DOHH2 (cell line): Measurements from ENCODE around the gene DPP10.

Experiments used
- H3F3A ChIP-seq: fragments of 200-600 bp; sonication (generic), shearing (Covaris generic); 2 replicates; pipeline ENCODE4 v1.6.0; 2016; ENCODE audit warnings: antibody characterized with exemption, mild to moderate bottlenecking; ENCODE audit not compliant: control insufficient read depth, insufficient read depth
- H3K27ac ChIP-seq: fragments of 200-600 bp; sonication (generic); 2 replicates; pipeline ENCODE4 v1.5.1; 2014; ENCODE audit warnings: low read depth, mild to moderate bottlenecking, low read length, moderate library complexity
- H3K27me3 ChIP-seq: fragments of 200-600 bp; sonication (generic); 2 replicates; pipeline ENCODE4 v1.6.1; 2014; ENCODE audit warnings: mild to moderate bottlenecking, low read length, mixed read lengths; ENCODE audit not compliant: control insufficient read depth
- H3K36me3 ChIP-seq: fragments of 200-600 bp; sonication (generic); 2 replicates; pipeline ENCODE4 v1.6.1; 2014; ENCODE audit warnings: mild to moderate bottlenecking, low read length, moderate library complexity, mixed read lengths; ENCODE audit not compliant: control insufficient read depth
- H3K4me1 ChIP-seq: fragments of 200-600 bp; sonication (generic); 2 replicates; pipeline ENCODE4 v1.6.1; 2014; ENCODE audit warnings: mild to moderate bottlenecking, low read length, mixed read lengths; ENCODE audit not compliant: control insufficient read depth
- H3K4me2 ChIP-seq: fragments of 200-600 bp; sonication (generic); 2 replicates; pipeline ENCODE4 v1.6.0; 2014; ENCODE audit warnings: mild to moderate bottlenecking, low read length, moderate library complexity
- H3K4me3 ChIP-seq: fragments of 200-600 bp; sonication (generic); 2 replicates; pipeline ENCODE4 v1.5.1; 2014; ENCODE audit warnings: mild to moderate bottlenecking, low read length, mixed read lengths
- H3K79me2 ChIP-seq: fragments of 200-600 bp; sonication (generic); 2 replicates; pipeline ENCODE4 v1.6.1; 2014; ENCODE audit warnings: mild to moderate bottlenecking, low read length, mixed read lengths; ENCODE audit not compliant: control insufficient read depth
- H3K9me2 ChIP-seq: fragments of 200-600 bp; sonication (generic); replicated peaks from 2 replicates; pipeline ENCODE4 v1.6.1; 2014; ENCODE audit warnings: mild to moderate bottlenecking, low read length, mixed read lengths; ENCODE audit not compliant: control insufficient read depth
- H3K9me3 ChIP-seq: fragments of 200-600 bp; sonication (generic); 2 replicates; pipeline ENCODE4 v1.6.1; 2014; ENCODE audit warnings: antibody characterized with exemption, low read length, mixed read lengths; ENCODE audit not compliant: control insufficient read depth, insufficient read depth
- H4K20me1 ChIP-seq: fragments of 200-600 bp; sonication (generic); 2 replicates; pipeline ENCODE4 v1.6.0; 2014; ENCODE audit warnings: low read depth, mild to moderate bottlenecking, antibody characterized with exemption, low read length, moderate library complexity; ENCODE audit not compliant: control insufficient read depth, insufficient read depth
- EZH2phosphoT487 ChIP-seq: fragments of 200-600 bp; sonication (generic); IDR thresholded peaks from 2 replicates; pipeline ENCODE4 v1.6.1; 2017; ENCODE audit warnings: borderline replicate concordance, mild to moderate bottlenecking, antibody characterized with exemption, low read length, moderate library complexity, mixed read lengths
- TF ChIP-seq, protein P1 (sequence below): fragments of 200-600 bp; sonication (generic); IDR thresholded peaks from one replicate; pipeline ENCODE4 v1.5.1; 2014; ENCODE audit warnings: antibody characterized with exemption, mild to moderate bottlenecking, low read depth, low read length; ENCODE audit not compliant: poor library complexity, severe bottlenecking

Gene DPP10

DNA sequence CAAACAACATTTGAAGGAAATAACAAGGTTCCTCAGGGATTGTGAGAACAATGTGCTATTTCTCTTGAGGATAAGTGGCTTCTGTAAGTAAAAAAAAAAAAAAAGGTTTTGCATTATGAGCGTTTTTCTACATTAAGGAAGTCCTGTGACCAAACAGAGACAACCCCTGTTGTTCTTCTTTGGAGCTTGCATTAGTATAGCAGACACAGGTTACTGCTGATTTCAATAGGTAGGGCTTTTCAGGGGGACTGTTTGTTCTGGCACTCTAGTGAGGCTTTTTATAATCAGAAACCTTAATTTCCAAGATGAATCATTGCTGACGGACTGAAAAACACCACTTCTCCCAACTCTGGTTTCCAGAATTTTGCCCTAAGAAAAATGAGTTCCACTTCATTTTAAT, 8.2 kb downstream of the DPP10 start:
- no peaks in the 10 kb centered on the region for H3F3A ChIP-seq
- no peaks in the 10 kb centered on the region for H3K4me1 ChIP-seq
- H3K4me3 ChIP-seq: no peak overlapping the region
- H4K20me1 ChIP-seq: no peaks in the 10 kb centered on the region
- no peaks in the 10 kb centered on the region for H3K9me3 ChIP-seq
- H3K9me2 ChIP-seq: no peaks in the 10 kb centered on the region
- TF ChIP-seq EZH2phosphoT487: no peak
- TF ChIP-seq, protein P1, sequence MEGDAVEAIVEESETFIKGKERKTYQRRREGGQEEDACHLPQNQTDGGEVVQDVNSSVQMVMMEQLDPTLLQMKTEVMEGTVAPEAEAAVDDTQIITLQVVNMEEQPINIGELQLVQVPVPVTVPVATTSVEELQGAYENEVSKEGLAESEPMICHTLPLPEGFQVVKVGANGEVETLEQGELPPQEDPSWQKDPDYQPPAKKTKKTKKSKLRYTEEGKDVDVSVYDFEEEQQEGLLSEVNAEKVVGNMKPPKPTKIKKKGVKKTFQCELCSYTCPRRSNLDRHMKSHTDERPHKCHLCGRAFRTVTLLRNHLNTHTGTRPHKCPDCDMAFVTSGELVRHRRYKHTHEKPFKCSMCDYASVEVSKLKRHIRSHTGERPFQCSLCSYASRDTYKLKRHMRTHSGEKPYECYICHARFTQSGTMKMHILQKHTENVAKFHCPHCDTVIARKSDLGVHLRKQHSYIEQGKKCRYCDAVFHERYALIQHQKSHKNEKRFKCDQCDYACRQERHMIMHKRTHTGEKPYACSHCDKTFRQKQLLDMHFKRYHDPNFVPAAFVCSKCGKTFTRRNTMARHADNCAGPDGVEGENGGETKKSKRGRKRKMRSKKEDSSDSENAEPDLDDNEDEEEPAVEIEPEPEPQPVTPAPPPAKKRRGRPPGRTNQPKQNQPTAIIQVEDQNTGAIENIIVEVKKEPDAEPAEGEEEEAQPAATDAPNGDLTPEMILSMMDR: no peak
- no peaks in the 10 kb centered on the region for H3K36me3 ChIP-seq
- no peaks in the 10 kb centered on the region for H3K27me3 ChIP-seq
- H3K4me2 ChIP-seq: no peak overlapping the region
- H3K27ac ChIP-seq: no peak overlapping the region
- no peaks in the 10 kb centered on the region for H3K79me2 ChIP-seq

DNA sequence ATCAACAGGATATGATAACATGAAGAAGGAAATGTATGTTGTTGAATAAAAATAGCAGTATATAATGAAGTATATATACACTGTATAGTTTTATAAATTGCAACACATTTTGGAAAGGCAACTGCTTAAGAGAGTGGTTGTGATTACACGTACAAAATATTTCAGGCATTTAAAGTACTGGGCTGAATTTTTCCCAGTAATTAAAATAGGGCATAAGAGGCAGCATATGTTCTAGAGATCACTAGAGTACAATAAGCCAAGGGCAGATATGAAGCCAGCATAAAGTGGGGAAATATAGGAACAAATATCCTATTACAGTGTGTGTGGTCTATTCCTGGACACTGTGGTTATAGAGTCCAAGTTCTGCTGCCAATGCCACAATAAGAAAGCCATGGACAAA, 14.1 kb downstream of the DPP10 start:
- Histone ChIP-seq H3K4me3 (no peak overlapping the region), H3K27ac (no peak overlapping the region), H3K79me2 (no peaks in the 10 kb centered on the region), H3K9me2 (no peaks in the 10 kb centered on the region), H3F3A (no peaks in the 10 kb centered on the region), H3K4me1 (no peaks in the 10 kb centered on the region), H3K4me2 (no peak overlapping the region), H3K9me3 (no peaks in the 10 kb centered on the region), H3K27me3 (no peaks in the 10 kb centered on the region), H3K36me3 (no peaks in the 10 kb centered on the region), H4K20me1 (no peaks in the 10 kb centered on the region)
- no peak for TF ChIP-seq EZH2phosphoT487
- TF ChIP-seq, protein P1: no peak

DNA sequence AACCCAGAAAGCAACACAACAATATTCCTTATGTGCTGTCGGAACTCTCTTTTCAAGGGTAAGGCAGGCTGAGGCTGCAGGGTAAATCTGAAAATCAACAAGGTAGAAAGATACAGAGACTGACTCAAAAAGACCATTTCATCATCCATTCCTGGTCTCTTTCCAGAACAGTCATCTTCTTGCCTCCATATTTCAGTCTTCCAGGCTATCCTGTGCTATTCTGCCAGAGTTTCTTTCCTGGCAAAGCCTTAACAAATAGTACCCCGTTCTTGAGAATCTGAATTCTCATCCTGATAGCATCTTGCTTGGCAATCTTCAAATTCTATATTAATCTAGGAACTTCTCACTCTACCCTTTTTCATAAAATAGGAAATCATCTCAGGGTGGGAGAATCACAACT, 15.5 kb downstream of the DPP10 start:
- Histone ChIP-seq H3K4me3 (no peak overlapping the region), H3K9me2 (no peaks in the 10 kb centered on the region), H3K36me3 (no peaks in the 10 kb centered on the region), H3F3A (no peaks in the 10 kb centered on the region), H4K20me1 (no peaks in the 10 kb centered on the region), H3K4me1 (no peaks in the 10 kb centered on the region), H3K27me3 (no peaks in the 10 kb centered on the region), H3K4me2 (no peak overlapping the region), H3K9me3 (no peaks in the 10 kb centered on the region), H3K79me2 (no peaks in the 10 kb centered on the region), H3K27ac (no peak overlapping the region)
- TF ChIP-seq, protein P1: no peak
- no peak for TF ChIP-seq EZH2phosphoT487

DNA sequence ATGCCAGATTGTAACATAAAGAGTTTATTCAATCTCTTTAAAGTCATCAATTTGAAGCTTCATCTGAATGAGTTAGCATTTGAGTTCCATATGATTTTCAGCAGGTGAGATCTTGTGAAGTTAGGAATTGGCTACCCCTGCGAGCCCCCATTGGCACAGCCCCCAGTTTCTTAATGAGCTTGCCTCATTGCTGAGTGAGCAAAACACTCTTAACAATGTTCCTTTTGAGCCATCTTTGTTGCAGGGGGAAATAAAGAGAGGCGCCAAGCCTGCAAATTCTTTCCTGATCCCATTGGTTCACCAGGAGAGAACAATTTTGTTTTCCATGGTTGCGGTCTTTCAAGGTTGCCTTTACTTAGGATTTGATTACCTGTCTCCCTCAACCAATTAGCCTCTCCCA, 18.7 kb downstream of the DPP10 start:
- no peak for TF ChIP-seq EZH2phosphoT487
- TF ChIP-seq, protein P1: no peak
- no peaks in the 10 kb centered on the region for H3K79me2 ChIP-seq

More for the DNA sequence above, 18.7 kb downstream of the DPP10 start:
- no peaks in the 10 kb centered on the region for H3K9me3 ChIP-seq
- no peak overlapping the region for H3K4me2 ChIP-seq
- H3F3A ChIP-seq: no peaks in the 10 kb centered on the region
- no peak overlapping the region for H3K27ac ChIP-seq
- no peak overlapping the region for H3K4me3 ChIP-seq
- no peaks in the 10 kb centered on the region for H3K4me1 ChIP-seq
- no peaks in the 10 kb centered on the region for H3K9me2 ChIP-seq
- no peaks in the 10 kb centered on the region for H4K20me1 ChIP-seq
- H3K27me3 ChIP-seq: no peaks in the 10 kb centered on the region
- H3K36me3 ChIP-seq: no peaks in the 10 kb centered on the region
